ENCODE data around the gene ACTN2.

- TF ChIP-seq CTCF (conservative IDR thresholded peaks at IDR 0.05; ENCODE audit: low read depth, low read length) = no peak
- no peak for TF ChIP-seq EZH2phosphoT487 (IDR thresholded peaks at IDR 0.05; ENCODE audit: borderline replicate concordance, low read length)
These were observed 58.2 kb downstream of the ACTN2 start for GRCh38 chr1:236744533-236744932.

Measured in PC-3 (cell line).